HK-2 (cell line): ENCODE data around the gene FBXW10.
"Not testable (repeated sequence)": the region's sequence is repeated elsewhere in the genome, so short reads cannot be mapped to it uniquely, and the experiment has no call there.

Experiments
- DNase-seq: peaks from one replicate; pipeline ENCODE4 v3.0.0-alpha.2; 2018; ENCODE audit not compliant: unreplicated experiment

FBXW10 gene, protein sequence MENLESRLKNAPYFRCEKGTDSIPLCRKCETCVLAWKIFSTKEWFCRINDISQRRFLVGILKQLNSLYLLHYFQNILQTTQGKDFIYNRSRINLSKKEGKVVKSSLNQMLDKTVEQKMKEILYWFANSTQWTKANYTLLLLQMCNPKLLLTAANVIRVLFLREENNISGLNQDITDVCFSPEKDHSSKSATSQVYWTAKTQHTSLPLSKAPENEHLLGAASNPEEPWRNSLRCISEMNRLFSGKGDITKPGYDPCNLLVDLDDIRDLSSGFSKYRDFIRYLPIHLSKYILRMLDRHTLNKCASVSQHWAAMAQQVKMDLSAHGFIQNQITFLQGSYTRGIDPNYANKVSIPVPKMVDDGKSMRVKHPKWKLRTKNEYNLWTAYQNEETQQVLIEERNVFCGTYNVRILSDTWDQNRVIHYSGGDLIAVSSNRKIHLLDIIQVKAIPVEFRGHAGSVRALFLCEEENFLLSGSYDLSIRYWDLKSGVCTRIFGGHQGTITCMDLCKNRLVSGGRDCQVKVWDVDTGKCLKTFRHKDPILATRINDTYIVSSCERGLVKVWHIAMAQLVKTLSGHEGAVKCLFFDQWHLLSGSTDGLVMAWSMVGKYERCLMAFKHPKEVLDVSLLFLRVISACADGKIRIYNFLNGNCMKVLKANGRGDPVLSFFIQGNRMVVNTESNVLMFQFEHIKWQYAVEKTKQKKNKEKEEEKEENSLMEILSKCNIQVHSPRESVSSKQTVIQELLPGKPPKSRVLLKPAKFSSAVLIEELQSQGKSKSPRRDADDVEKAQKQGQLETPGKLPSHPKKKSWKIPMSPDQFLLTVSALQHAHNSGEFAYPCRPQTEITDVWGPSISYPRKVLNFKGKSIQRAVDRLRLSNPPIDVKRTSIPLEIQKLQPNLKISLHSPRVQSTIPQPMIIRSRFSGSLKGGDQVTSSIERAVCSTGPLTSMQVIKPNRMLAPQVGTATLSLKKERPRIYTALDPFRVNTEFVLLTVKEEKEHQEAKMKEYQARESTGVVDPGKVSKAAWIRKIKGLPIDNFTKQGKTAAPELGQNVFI

DNA sequence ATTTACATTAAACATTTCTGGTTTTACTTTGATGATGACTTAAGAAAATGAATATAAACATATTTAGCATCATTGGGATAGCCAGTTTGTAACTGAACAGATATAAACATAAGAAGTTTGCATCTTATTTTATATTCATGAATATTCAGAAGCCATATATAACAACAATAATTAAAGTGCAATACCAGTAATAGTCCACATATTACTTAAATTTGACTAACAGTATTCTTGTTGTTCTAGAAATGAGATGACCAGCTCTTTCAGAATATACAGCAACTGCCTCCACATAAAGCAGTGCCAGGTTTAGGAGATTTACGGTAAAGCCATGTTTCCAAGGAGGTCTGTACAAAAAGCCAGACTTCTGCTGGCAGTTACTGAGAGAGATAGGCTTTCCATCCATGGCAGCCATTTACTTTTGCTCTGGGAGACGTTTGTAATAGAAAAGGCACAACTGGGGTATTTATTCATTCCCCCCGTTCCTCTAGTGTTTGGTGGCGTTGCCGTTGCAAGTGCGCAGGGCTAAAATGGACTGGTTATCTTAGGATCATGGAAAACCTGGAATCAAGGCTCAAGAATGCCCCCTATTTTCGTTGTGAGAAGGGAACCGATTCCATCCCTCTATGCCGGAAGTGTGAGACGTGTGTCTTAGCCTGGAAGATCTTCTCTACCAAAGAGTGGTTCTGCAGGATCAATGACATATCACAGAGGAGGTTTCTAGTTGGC lies at the start of gene FBXW10:
TSS of gene FBXW10 (plus strand) at position 356 of the 723 bp plus-strand sequence. CDS start at position 547, 191 bp downstream.
- DNase-seq: not testable (repeated sequence)

GRCh38 chr17:18695143-18695542 lies 48.7 kb upstream of the FBXW10 start:
- not testable (repeated sequence) for DNase-seq

DNA sequence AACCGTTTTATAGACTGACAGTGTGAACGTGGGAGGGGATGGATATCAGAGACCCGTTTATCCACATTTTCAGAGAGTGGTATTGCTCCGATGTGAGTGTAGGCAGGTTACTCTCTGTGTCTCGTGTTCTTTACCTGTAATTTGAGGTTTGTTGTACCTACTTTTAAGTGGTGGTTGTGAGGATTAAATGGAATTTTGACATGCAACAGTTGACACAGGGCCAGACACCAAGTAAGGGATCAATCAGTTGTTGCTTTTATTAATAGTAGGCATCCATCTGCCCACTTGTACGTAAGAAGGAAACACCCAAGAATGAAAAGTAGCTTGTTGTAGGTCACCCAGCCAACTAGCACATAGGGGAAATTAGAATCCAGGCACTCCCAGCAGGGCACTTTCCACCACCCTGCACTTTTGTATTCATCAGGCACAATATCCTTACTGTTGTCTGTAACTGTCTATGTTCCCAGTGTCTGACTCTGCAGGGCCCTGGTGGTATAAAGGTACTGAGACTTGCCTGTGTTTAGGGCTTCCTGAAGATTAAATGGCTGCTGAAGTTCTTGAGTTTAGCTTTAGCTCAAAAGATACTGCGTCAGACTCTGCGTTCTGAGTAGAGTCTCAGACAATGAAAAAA lies 45.3 kb upstream of the FBXW10 start:
- DNase-seq: not testable (repeated sequence)

DNA sequence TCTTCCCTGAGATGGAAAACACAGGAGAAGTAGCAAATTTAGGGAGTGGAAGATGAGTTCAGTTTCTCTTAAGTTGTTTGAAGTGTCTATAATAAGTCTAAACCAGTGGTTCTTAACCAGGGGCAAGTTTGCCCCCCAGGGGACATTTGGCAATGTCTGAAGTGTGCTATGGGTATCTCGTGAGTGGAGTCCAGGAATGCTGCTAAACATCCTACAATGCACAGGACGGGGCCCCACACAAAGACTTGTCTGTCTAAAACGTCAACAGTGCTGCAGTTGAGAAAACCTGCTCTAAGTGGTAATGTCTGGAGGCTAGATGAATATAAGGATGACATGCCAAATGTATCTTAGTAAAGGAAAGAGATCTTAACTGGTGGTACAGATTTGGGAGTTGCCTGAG lies 37.9 kb upstream of the FBXW10 start:
- not testable (repeated sequence) for DNase-seq

DNA sequence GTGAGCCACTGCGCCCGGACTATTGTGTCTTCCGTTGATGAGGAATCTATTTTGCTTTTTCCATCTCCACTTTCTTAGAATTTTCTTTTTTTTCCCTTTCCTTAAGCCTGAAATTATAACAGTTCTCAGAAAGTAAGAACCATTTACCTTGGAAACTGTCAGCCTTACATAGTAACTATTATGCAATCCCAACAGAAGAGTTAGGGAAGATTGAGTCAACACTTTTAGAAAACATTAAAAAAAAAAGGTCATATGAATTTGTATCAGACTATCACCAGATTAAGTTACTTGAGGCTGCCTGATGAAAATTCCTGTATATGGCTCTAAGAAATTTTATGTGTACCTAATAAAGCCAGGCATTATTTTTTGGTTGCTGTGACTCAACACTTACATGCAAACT lies 35.6 kb upstream of the FBXW10 start:
- DNase-seq: not testable (repeated sequence)

GRCh38 chr17:18712354-18712999 lies 31.4 kb upstream of the FBXW10 start:
- peak; percentile 51 for DNase-seq

DNA sequence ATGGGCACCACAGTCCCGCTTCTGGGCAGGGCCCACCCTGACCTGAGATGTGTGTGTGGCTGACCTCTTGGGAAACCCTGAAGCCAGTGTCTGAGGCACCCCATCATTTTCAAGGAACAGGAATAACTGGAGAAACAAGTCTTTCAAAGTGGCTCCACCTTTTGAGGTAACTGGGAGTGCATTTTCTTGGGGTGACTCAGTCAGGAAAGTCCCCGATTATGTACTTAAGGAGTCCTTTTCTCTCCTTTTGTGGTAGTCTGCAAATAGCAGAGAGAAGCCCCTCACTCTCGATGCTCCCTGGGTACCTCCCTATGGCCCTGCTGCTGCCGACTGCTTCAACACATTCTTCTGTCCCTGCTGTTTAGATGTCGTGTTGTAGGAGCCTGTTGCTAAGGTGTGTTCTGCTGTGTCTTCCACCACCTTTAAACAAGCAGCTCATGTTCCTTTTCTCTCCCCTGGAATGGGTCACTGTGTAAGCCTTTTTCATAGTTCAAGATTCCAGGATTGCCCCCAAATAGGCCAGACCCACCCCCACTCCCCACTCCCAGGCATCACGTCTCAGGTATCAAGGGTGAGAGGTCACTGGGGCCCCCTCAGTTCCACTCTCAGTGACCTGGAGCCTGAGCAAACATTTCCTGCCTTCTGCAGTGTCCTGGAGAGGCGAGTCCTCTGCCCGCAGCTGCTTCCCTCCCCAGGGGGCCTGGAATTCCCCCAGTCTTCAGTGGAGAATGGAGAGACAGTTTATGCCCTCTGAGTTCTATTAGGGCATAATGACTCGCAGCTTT lies 25.0 kb upstream of the FBXW10 start:
- peak; percentile 67 for DNase-seq

- not testable (repeated sequence) for DNase-seq
Observed at GRCh38 chr17:18719428-18720110, 24.3 kb upstream of the FBXW10 start.

GRCh38 chr17:18721775-18722547 lies 21.9 kb upstream of the FBXW10 start:
- DNase-seq: not testable (repeated sequence)

GRCh38 chr17:18722612-18723011 lies 21.2 kb upstream of the FBXW10 start:
- DNase-seq: not testable (repeated sequence)

DNA sequence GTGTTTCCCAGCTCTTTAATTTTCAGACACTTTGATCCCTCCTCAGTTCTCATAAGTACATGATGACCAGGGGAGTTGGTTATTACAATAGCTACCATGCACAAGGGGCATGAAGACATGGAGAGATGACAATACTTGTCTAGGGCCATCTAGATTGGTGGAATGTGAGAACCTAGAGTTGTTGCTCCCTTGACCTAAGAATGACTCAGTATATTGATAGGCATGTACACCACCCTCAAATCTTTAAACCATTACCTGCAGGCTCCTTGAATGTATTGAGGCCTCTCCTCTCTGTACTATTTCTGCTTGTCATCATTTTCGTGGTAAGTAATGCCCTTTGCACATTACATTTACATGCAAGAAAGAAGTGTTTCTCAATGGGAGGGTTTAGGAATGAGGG lies 20.3 kb upstream of the FBXW10 start:
- DNase-seq: not testable (repeated sequence)

DNA sequence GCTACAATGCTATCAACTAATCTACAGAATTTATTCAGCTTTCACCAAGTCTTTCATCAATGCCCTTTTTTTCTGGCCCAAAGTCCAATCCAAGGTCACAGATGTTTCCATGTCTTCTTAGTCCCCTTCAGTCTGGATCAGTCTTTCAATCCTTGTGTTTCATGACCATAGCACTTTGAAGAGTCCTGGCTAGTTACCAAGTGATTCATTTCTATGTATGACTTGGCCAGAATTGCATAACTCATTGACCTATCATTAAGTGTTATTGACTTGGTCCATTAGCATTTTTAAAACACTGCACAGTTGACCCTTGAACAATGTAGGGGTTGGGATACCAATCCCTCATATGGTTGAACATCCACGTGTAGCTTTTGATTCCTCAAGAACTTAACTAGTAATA lies 11.4 kb upstream of the FBXW10 start:
- not testable (repeated sequence) for DNase-seq

DNA sequence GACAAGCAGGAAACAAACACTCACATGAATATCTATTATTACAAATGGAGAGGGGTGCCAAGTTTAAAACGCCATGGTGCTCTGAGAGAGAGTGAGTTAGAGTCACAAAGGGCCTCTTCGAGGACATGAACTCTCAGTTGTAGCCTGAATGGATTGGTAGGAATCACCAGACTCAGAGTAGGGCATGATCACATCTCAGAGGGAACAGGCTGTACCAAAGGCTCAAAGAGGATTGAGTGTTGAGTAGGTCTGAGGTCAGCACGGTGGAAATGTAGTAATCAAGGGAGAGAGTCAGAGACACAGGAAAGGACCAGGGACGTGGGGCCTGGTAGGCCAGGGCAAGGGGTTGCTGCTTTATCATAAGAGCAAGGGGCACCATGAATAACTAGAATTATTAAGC lies 10.5 kb upstream of the FBXW10 start:
- not testable (repeated sequence) for DNase-seq

- not testable (repeated sequence) for DNase-seq
Observed at GRCh38 chr17:18739616-18740391, 4.0 kb upstream of the FBXW10 start.

DNA sequence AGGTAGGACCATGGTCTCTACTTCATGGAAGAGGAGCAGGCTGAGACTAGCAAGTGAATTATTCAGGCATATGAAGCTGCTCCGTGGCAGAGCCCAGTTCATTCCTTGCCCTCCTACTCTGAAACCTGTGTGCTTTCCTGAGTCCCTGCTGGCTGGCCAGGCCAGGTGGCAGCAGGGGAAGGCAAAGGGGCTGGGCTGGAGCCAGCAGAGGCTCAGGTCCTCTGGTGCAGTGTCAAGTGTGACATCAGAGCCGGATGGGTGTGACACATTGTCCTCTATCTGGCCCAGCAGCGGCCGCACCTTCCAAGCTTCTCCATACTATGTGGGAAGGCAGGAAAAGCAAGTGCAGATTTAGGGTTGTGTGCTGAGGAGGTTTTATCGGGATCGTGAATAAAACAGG lies 2.6 kb upstream of the FBXW10 start:
- not testable (repeated sequence) for DNase-seq

GRCh38 chr17:18744726-18745125 lies 872 bp downstream of the FBXW10 start:
- not testable (repeated sequence) for DNase-seq

GRCh38 chr17:18746551-18746950 lies 2.7 kb downstream of the FBXW10 start:
- DNase-seq: not testable (repeated sequence)
